Fibroblast of villous mesenchyme (primary cell): Measurements from ENCODE around the gene CIDEA. TPM values are rescaled to one million over a fixed set of nuclear protein-coding genes. Genes with fewer than 3 reads are reported as not detected.

Experiments used
- DNase-seq: peaks from one replicate; pipeline ENCODE4 v3.0.0-alpha.2; 2010; ENCODE audit warnings: low read depth
- H3K4me3 ChIP-seq: 2 replicates; pipeline ENCODE4 v1.5.1; 2011; ENCODE audit warnings: low read depth, mild to moderate bottlenecking, low read length
- total RNA-seq: library from RNA; depleted of rRNA; stranded (reverse); fragments of >200 nt; gene quantifications from 2 replicates; pipeline ENCODE4 v1.2.3, GENCODE V29; 2012
- TF ChIP-seq, protein P1 (sequence below): IDR thresholded peaks from 2 replicates; pipeline ENCODE4 v1.5.1; 2012; ENCODE audit warnings: low read depth, mild to moderate bottlenecking, low read length; ENCODE audit not compliant: insufficient read depth

CIDEA gene
- total RNA-seq, 1 donor: not detected

DNA sequence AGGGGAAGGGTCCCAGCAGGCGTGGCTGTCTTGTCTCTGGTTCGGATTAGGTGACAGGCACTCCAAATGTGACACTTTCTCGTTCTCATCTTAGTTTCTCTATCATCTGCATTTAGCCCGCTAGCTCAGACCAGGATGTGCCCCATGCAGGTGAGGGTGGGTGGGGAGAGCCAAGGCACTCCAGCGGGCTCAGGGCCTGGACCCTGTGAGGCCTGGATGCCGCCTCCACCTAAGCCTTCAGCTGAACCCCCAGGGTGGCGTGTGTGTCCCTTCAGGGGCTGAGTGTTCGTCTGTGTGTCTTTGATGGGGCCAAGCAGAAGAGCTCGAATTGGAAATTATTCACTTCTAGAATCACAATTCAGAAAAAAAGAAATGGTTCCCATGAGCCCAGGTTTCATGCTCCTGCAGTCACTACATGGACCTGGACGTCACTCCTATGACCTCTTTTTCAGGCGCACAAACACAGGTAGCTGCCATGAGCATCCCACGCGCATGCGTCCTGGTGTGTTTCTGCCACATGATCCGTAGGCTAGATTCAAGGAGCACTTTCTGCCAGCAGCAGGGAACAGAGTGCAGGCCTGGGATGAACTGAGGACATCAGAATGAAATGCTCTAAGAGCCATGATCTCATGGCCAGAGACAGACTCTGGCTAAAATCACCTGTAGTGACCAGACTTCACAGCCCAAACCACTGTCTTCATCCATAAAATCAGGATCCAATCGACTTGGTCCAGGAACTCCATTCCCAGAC is 25.8 kb downstream of the CIDEA start:
- H3K4me3 ChIP-seq: peak overlapping the region; percentile 41
- TF ChIP-seq, protein P1, sequence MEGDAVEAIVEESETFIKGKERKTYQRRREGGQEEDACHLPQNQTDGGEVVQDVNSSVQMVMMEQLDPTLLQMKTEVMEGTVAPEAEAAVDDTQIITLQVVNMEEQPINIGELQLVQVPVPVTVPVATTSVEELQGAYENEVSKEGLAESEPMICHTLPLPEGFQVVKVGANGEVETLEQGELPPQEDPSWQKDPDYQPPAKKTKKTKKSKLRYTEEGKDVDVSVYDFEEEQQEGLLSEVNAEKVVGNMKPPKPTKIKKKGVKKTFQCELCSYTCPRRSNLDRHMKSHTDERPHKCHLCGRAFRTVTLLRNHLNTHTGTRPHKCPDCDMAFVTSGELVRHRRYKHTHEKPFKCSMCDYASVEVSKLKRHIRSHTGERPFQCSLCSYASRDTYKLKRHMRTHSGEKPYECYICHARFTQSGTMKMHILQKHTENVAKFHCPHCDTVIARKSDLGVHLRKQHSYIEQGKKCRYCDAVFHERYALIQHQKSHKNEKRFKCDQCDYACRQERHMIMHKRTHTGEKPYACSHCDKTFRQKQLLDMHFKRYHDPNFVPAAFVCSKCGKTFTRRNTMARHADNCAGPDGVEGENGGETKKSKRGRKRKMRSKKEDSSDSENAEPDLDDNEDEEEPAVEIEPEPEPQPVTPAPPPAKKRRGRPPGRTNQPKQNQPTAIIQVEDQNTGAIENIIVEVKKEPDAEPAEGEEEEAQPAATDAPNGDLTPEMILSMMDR: no peak
- no peak for DNase-seq

DNA sequence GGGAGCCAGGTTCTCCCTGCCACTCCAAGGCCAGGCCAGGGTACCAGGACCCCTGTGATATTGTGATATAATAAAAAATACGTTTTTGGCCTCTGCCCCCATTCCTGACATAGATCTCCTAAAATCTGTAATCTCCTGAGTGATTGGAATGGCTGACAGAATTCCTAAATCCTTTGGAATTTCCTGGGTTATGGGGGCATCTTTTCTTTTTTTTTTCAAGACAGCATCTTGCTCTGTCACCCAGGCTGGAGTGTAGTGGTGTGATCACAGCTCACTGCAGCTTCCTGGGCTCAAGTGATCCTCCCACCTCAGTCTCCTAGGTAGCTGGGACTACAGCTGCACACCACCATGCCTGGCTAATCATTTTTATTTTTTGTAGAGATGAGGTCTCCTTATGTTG is 27.7 kb downstream of the CIDEA start:
- H3K4me3 ChIP-seq: no peak overlapping the region
- no peak for DNase-seq
- TF ChIP-seq, protein P1: no peak

DNA sequence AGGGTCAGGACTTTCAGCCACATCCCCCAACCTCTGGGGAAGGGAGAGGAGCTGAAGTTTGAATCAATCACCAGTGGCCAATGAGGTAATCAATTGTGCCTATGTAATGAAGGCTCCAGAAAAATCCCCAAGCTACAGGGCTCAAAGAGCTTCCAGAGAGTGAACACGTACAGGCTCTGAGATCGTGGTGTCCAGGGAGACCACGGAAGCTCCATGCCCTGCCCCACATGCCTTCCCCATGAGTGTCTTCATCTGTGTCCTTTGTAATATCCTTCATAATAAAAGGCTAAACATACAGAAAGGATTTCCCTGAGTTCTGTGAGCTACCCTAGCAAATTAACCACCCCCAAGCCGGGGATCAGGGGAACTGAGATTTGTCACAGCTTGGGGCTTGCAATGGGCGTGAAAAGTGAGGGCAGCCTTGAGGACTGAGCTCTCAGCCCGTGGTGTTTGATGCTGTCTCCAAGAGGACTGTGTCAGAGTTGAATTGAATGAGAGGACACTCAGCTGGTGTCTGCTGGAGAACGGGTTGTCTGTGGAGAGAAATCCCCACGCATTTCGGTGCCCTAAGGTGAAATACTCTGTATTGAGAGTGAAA is 28.4 kb downstream of the CIDEA start:
- H3K4me3 ChIP-seq: no peak overlapping the region
- TF ChIP-seq, protein P1: no peak
- peak; percentile 81 for DNase-seq

DNA sequence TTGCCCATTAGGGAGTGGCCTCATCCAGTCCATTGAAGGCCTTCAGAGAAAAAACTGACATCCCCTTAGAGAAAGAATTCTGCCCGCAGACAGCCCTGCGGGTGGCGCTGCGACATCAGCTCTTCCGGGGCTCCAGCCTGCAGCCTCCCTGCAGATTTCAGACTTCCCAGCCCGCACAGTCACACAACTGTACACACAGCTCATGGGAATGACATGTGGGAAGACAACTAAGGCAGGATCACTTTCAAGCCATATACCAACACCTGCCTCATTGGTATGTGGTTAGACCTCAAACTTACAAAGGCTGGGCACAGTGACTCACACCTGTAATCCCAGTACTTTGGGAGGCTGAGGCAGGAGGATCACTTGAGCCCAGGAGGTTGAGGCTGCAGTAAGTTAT is 29.1 kb downstream of the CIDEA start:
- DNase-seq: peak; percentile 43
- H3K4me3 ChIP-seq: no peak overlapping the region
- TF ChIP-seq, protein P1: peak; percentile 46

DNA sequence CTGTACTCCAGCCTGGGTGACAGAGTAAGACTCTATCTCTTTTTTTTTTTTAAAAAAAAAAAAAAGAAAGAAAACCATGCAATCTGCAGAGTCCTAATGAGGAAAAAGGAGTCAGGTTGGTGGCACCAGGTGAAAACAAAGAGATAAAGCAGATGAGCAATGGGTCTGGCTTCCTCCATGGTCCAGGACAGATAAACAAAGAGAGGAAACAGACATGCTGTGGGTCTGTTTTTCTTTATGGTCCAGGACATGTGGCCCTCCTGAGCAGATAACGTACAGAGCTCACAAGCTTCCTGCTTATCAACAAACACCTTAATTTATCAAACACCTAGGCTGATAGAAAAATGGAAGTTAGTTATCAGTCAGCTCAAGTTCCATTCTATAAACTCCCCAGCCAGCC is 29.5 kb downstream of the CIDEA start:
- TF ChIP-seq, protein P1: no peak
- DNase-seq: no peak
- no peak overlapping the region for H3K4me3 ChIP-seq

DNA sequence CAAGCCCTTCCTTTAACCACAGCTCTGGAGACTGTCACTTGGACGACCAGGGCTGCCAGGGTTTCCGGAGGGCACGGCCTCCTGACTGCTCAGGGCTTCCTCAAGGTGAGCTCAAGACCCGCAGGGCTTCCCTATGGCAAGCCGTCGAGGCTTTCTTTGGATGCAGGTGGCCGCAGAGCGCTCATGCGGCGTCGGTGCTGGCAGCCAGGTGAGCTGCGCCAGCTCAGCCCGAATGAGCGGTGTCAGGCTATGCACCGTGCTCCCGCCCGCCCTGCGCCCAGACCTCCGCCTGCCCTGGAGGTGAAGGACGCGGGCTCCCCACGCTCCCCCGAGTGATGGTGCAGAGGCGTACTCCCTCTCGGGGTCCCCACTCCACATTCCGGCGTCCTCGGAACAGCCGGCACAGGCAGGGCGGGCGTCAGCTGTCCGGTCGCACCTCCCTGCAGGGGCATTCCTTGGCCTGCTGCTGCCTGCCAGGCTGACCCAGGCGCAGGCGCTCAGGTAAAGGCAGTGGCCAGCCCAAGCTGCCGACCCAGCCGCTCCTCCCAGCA is 33.0 kb downstream of the CIDEA start:
- H3K4me3 ChIP-seq: peak overlapping the region; percentile 60
- no peak for DNase-seq
- TF ChIP-seq, protein P1: no peak
